LNCaP clone FGC (cell line): ENCODE results near the gene HS6ST1.

ENCODE experiments used
- DNase-seq: peaks from one replicate; pipeline ENCODE4 v3.0.0-alpha.2; 2011; ENCODE audit warnings: low read depth
- H3K4me3 ChIP-seq: 2 replicates; pipeline ENCODE4 v1.5.1; 2011; ENCODE audit warnings: mild to moderate bottlenecking, low read depth, low read length, control low read depth
- CTCF ChIP-seq: IDR thresholded peaks from 2 replicates; pipeline ENCODE4 v1.5.1; 2012; ENCODE audit warnings: mild to moderate bottlenecking; ENCODE audit not compliant: control insufficient read depth, insufficient read depth; ENCODE audit errors: extremely low read depth

The HS6ST1 gene

GRCh38 chr2:128284037-128284441 lies 34.6 kb downstream of the HS6ST1 start:
- no peak for DNase-seq

DNA sequence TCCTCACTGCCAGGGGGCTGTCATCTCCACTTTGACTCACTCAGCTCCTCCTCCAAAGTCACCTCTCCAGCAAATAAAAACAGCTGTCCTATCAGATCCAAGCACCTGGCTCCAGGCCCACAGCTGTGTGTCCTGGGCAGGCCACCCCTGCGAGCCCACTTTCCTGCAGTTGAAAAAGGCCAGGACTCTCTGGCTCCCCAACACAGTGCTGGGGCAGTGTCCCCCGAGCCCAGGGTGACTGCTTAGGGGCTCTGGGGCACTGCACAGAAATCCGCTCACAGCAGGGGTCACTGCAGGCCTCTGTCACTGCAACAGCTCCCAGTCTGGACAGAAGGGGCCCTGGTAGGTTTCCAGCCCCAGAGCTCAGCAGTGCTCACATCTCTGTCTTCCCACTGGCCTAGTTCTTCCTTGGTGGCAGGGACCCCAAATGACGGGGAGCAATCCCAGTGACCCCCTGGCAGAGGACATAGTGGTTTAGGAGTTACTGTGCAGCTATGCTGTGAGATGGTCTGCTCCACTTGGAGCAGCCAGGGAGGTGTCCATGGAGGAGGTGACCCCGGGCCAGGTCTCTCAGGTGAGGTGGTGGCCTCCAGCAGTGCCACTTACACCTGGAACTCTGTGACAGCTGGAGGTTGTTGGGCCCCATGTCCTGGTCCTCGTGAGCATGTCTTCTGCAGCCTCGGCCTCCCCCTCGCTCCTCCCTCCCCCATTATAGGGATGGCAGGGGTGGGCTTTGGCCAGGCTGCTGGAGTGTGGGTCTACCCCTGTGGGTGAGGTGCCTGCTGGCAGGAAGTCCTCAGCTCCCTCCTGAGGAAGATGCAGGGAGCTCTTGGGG lies 35.5 kb downstream of the HS6ST1 start:
- H3K4me3 ChIP-seq: no peak overlapping the region
- no peak for DNase-seq
- TF ChIP-seq CTCF: no peak

More at GRCh38 chr2:128284037-128284441, 34.6 kb downstream of the HS6ST1 start:
- H3K4me3 ChIP-seq: no peak overlapping the region
- TF ChIP-seq CTCF: no peak

DNA sequence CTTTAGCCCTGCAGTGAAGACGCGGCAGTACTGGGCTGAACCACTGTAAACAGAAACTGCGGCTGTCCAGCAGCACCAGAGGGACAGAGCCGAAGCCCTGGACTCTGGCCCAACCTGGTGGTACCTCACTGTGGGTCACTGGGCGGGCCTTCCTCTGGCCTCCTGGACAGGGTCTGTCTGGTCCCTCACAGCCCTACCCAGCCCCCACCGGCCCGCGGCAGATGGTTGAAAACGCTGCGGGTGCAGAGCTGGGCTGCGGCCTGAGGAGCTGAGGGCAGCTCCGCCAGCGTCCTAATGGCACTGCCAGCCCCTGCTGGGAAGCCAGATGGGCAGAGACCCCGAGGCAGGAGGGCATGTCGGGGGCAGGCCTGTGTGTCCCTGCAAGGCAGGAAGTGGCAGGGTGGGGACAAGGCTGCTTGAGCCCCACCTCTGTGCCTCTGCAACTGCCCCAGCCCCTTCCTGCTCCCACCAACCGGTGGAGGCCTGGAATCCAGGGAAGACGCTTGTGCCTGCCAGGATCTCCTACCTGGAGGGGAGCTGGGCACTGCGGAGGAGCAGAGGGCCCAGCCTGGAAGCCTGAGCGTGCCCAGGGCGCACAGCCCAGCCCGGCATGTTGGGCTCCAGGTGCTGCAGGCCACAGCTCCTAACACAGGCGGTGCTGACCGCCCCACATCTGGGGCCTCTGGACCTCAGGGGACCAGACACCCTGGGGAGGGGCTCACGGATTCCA lies 36.3 kb downstream of the HS6ST1 start:
- DNase-seq: no peak
- no peak for TF ChIP-seq CTCF
- H3K4me3 ChIP-seq: no peak overlapping the region

DNA sequence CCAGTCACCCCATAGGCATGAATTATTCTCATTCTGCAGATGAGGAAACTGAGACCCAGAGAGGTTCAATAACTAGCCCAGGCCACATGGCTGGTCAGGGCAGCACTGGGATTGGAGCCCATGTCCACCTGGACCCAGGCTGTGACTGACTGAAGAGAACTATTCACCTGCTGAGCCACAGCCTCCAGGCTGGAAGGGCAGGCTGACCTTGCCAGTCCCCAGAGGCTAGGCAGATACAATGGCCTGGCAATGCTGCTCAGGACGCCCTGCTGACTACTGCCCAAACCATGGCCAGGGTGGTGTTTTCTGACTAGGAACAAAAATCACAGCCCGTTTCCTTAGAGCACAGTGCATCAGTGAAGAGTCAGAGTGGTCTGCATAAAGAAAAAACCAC lies 36.8 kb downstream of the HS6ST1 start:
- no peak overlapping the region for H3K4me3 ChIP-seq
- DNase-seq: no peak
- no peak for TF ChIP-seq CTCF

DNA sequence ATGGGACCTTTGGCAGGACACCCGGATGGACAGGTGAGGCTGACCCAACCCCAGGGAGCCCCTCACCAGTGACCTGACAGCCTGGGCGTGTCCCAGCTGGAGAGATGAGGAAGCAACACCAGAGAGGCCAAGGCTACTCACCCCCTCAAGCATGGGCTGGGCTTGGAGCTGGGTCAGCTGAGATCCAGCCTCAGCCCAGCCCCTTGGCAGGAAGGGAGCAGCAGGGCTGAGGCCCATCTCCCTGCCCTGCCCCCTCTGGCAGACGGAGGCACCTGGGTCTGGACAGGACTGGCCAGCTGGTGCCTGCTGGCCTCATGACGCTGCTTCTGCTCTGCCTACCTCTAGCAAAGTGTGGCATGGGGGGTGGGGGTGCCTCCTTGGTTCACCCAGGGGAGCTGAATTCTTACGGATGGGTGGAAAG lies 37.8 kb downstream of the HS6ST1 start:
- no peak for DNase-seq
- no peak for TF ChIP-seq CTCF
- H3K4me3 ChIP-seq: no peak overlapping the region

- no peak for DNase-seq
- no peak for TF ChIP-seq CTCF
- H3K4me3 ChIP-seq: no peak overlapping the region
These were observed 38.4 kb downstream of the HS6ST1 start for GRCh38 chr2:128280158-128280871.
